MM.1S (cell line): Measurements from ENCODE around the gene IRGQ.

ENCODE experiments used
- DNase-seq: peaks from one replicate; pipeline ENCODE4 v3.0.0-alpha.2; 2015
- H2AFZ ChIP-seq: fragments of 300-600 bp; sonication (generic); 2 replicates; pipeline ENCODE4 v1.6.0; 2016; ENCODE audit warnings: antibody characterized with exemption, low read length
- H3F3A ChIP-seq: fragments of 300-600 bp; sonication (generic); 2 replicates; pipeline ENCODE4 v1.6.1; 2016; ENCODE audit warnings: mild to moderate bottlenecking, antibody characterized with exemption, low read length, moderate library complexity, mixed read lengths; ENCODE audit not compliant: insufficient read depth
- H3K27ac ChIP-seq: fragments of 300-600 bp; sonication (generic); 2 replicates; pipeline ENCODE4 v1.5.1; 2016; ENCODE audit warnings: mild to moderate bottlenecking, low read length
- H3K27me3 ChIP-seq: fragments of 300-600 bp; sonication (generic); replicated peaks from 2 replicates; pipeline ENCODE4 v1.6.0; 2016; ENCODE audit warnings: low read length; ENCODE audit not compliant: insufficient read depth
- H3K36me3 ChIP-seq: fragments of 300-600 bp; sonication (generic); replicated peaks from 2 replicates; pipeline ENCODE4 v1.6.1; 2016; ENCODE audit warnings: mild to moderate bottlenecking, low read length, mixed read lengths; ENCODE audit not compliant: insufficient read depth
- H3K4me1 ChIP-seq: fragments of 300-600 bp; sonication (generic); 2 replicates; pipeline ENCODE4 v1.6.1; 2016; ENCODE audit warnings: low read length, mixed read lengths
- H3K4me2 ChIP-seq: fragments of 300-600 bp; sonication (generic); 2 replicates; pipeline ENCODE4 v1.6.0; 2016; ENCODE audit warnings: low read depth, low read length
- H3K4me3 ChIP-seq: fragments of 300-600 bp; sonication (generic); 2 replicates; pipeline ENCODE4 v1.5.1; 2016; ENCODE audit warnings: low read length, mixed read lengths
- H3K79me2 ChIP-seq: fragments of 300-600 bp; sonication (generic); 2 replicates; pipeline ENCODE4 v1.6.1; 2016; ENCODE audit warnings: mixed run types, low read length, mixed read lengths
- H3K9ac ChIP-seq: fragments of 300-600 bp; sonication (generic); 2 replicates; pipeline ENCODE4 v1.6.1; 2016; ENCODE audit warnings: low read length, mixed read lengths
- H3K9me2 ChIP-seq: fragments of 300-600 bp; sonication (generic); replicated peaks from 2 replicates; pipeline ENCODE4 v1.6.1; 2016; ENCODE audit warnings: mild to moderate bottlenecking, low read length, mixed read lengths; ENCODE audit not compliant: insufficient read depth
- H3K9me3 ChIP-seq: fragments of 300-600 bp; sonication (generic); replicated peaks from 2 replicates; pipeline ENCODE4 v1.6.1; 2016; ENCODE audit warnings: mild to moderate bottlenecking, low read length, mixed read lengths; ENCODE audit not compliant: insufficient read depth
- H4K20me1 ChIP-seq: fragments of 300-600 bp; sonication (generic); 2 replicates; pipeline ENCODE4 v1.6.1; 2016; ENCODE audit warnings: mild to moderate bottlenecking, low read length, moderate library complexity, mixed read lengths; ENCODE audit not compliant: insufficient read depth
- EZH2 ChIP-seq: fragments of 300-600 bp; sonication (generic); optimal IDR thresholded peaks from 2 replicates; pipeline ENCODE3; 2017; ENCODE audit warnings: low read depth, mild to moderate bottlenecking, antibody characterized with exemption, low read length, mixed read lengths
- EZH2phosphoT487 ChIP-seq: fragments of 300-600 bp; sonication (generic); IDR thresholded peaks from 2 replicates; pipeline ENCODE4 v1.6.1; 2018; ENCODE audit warnings: antibody characterized with exemption, low read length
- TF ChIP-seq, protein P1 (sequence below): fragments of 300-600 bp; sonication (generic); IDR thresholded peaks from 2 replicates; pipeline ENCODE4 v1.5.1; 2016; ENCODE audit warnings: antibody characterized with exemption, low read length, mixed read lengths

The IRGQ gene

DNA sequence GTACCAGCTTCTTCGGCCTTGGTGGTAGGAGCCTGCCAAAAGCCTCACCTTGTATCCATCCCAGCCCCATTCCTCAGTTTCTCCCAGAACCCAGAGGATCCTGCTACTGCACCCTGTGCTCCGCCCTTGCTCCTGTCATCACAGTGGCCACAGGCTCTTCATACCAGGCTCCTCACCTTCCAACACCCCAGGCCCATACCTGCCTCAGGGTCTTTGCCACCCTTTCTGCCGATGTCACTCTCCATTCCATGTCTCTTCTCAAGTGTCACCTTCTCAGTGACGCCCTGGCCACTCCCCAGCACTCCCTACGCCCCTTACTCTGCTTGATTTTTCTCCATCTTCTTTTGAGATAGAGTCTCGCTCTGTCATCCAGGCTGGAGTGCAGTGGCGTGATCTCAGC is 13.9 kb upstream of the IRGQ start:
- no peak for TF ChIP-seq EZH2phosphoT487
- no peak for TF ChIP-seq EZH2
- TF ChIP-seq, protein P1, sequence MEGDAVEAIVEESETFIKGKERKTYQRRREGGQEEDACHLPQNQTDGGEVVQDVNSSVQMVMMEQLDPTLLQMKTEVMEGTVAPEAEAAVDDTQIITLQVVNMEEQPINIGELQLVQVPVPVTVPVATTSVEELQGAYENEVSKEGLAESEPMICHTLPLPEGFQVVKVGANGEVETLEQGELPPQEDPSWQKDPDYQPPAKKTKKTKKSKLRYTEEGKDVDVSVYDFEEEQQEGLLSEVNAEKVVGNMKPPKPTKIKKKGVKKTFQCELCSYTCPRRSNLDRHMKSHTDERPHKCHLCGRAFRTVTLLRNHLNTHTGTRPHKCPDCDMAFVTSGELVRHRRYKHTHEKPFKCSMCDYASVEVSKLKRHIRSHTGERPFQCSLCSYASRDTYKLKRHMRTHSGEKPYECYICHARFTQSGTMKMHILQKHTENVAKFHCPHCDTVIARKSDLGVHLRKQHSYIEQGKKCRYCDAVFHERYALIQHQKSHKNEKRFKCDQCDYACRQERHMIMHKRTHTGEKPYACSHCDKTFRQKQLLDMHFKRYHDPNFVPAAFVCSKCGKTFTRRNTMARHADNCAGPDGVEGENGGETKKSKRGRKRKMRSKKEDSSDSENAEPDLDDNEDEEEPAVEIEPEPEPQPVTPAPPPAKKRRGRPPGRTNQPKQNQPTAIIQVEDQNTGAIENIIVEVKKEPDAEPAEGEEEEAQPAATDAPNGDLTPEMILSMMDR = no peak
- no peak overlapping the region for H2AFZ ChIP-seq
- peaks cover 15% of the 10 kb centered on the region; the same call in 1 of the 2 replicates for H3K79me2 ChIP-seq
- H3F3A ChIP-seq = 0 out of 2 replicates have a peak, but pooled peaks cover 5% of the 10 kb centered on the region
- no peaks in the 10 kb centered on the region for H3K4me1 ChIP-seq
- H3K4me2 ChIP-seq = no peak overlapping the region
- H3K4me3 ChIP-seq = no peak overlapping the region
- H3K27me3 ChIP-seq = no peaks in the 10 kb centered on the region
- no peaks in the 10 kb centered on the region for H3K36me3 ChIP-seq
- no peaks in the 10 kb centered on the region for H3K9me2 ChIP-seq
- DNase-seq = no peak
- no peaks in the 10 kb centered on the region for H4K20me1 ChIP-seq
- H3K9ac ChIP-seq = no peak overlapping the region
- H3K27ac ChIP-seq = no peak overlapping the region
- H3K9me3 ChIP-seq = no peaks in the 10 kb centered on the region

DNA sequence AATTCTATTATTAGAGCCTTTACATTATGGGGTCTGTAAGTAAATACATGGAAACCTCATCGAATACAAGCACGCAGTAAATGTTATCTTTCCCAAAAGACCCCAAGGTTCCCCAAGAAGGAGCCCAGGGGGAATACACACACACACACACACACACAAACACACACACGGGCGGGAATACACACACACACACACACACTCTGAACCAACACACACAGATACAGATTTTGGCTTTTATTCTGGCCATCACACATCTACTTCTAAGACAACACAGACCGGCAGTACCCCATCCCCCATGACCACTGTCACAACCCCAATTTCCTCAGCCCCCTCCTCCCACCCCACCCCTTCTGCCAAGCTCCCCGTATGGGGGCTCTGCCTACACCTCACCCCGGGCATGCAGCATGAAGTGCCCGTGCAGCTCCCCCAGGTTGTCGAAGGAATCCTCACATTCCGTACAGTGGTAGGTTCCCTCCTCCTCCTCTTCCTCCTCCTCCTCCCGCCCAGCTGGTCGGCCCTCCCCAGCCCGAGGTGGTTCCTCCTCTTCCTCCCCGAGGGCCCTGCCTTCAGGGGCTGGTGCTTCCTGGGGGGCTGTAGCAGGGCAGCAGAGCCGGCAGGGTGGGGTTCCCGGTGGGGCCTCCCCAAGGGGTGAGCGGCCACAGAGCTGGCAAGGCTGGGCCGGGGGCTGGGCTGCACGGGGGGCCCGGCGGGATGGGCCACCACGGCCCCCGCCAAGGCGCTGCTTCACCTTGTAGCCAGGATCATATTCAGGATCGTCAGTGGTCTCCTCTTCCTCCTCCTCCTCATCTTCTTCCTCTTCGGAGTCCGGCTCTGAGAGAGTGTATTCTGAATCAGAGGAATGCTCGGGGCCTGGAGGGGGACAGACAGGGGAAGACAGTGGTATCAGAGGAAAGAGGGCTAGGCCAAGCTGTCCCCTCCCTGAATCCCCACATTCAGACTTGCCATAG is 11.6 kb upstream of the IRGQ start:
- no peak for DNase-seq
- H3K27ac ChIP-seq = no peak overlapping the region
- H3K4me2 ChIP-seq = no peak overlapping the region
- H3K9me2 ChIP-seq = no peaks in the 10 kb centered on the region
- H3K27me3 ChIP-seq = no peaks in the 10 kb centered on the region
- no peaks in the 10 kb centered on the region for H3F3A ChIP-seq
- no peak overlapping the region for H3K4me3 ChIP-seq
- peaks cover 9% of the 10 kb centered on the region; the same call in 1 of the 2 replicates for H3K79me2 ChIP-seq
- TF ChIP-seq EZH2 = no peak
- TF ChIP-seq, protein P1 = no peak
- TF ChIP-seq EZH2phosphoT487 = no peak
- H3K4me1 ChIP-seq = no peaks in the 10 kb centered on the region
- H4K20me1 ChIP-seq = no peaks in the 10 kb centered on the region
- no peak overlapping the region for H2AFZ ChIP-seq
- H3K9ac ChIP-seq = no peak overlapping the region
- no peaks in the 10 kb centered on the region for H3K36me3 ChIP-seq
- no peaks in the 10 kb centered on the region for H3K9me3 ChIP-seq

DNA sequence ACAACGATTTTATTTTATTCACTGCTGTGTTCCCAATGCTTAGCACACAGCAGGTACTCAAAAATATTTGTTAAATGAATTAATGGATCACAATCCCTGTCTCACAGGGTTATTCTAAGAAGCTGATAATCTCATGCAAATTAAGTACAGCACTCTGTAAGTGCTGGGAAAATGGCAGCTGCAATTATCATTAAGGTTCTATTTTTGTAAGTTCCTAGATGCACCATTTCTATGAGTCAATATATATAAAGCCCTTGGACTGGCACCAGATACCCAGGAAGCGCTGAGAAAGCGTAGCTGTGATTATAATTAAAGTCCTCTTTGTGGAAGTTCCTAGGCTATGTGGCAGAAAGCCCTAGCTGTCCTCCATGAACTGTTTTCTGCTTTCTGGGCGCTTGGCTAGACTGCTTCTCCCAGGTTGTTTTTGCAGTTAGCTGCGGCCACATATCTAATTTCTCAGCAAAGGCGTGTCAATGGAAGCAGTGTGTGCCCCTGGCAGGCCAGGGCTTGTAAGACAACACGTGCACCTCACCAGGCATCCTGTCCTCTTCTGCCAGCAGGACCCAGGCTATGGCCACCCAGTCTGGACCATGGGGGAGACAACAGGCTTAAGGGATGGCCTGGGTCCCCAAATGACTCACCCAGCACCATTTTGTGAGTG is 10.8 kb upstream of the IRGQ start:
- Histone ChIP-seq H3K27ac (no peak overlapping the region), H3K9ac (no peak overlapping the region)

More for the DNA sequence above, 10.8 kb upstream of the IRGQ start:
- no peaks in the 10 kb centered on the region for H3K36me3 ChIP-seq
- no peaks in the 10 kb centered on the region for H3K9me3 ChIP-seq
- TF ChIP-seq EZH2phosphoT487 (no peak), EZH2 (no peak)
- TF ChIP-seq, protein P1 = no peak
- no peaks in the 10 kb centered on the region for H3K9me2 ChIP-seq
- no peak overlapping the region for H3K4me2 ChIP-seq
- H3F3A ChIP-seq = no peaks in the 10 kb centered on the region
- no peak overlapping the region for H2AFZ ChIP-seq
- H4K20me1 ChIP-seq = no peaks in the 10 kb centered on the region
- DNase-seq = no peak
- peaks cover 5% of the 10 kb centered on the region; the same call in 1 of the 2 replicates for H3K79me2 ChIP-seq
- H3K4me1 ChIP-seq = no peaks in the 10 kb centered on the region
- H3K27me3 ChIP-seq = no peaks in the 10 kb centered on the region
- no peak overlapping the region for H3K4me3 ChIP-seq
